Fibroblast of lung (primary cell): ENCODE measurements around the gene RFFL.

Source experiments
- CTCF ChIP-seq, 2 donors: IDR thresholded peaks in 1 of 2; conservative IDR thresholded peaks in 1 of 2; 1 replicate in 1 of 2; 2 replicates in 1 of 2; pipeline ENCODE4 v1.5.1; 2011 to 2012; ENCODE audit warnings: low read length in 2 of 2, control low read depth in 1 of 2, inconsistent platforms in 1 of 2, low read depth in 1 of 2, mild to moderate bottlenecking in 1 of 2
- EZH2 ChIP-seq: IDR thresholded peaks from 2 replicates; pipeline ENCODE4 v1.5.1; 2012; ENCODE audit warnings: low read length, control low read depth, mild to moderate bottlenecking; ENCODE audit errors: missing control alignments

DNA sequence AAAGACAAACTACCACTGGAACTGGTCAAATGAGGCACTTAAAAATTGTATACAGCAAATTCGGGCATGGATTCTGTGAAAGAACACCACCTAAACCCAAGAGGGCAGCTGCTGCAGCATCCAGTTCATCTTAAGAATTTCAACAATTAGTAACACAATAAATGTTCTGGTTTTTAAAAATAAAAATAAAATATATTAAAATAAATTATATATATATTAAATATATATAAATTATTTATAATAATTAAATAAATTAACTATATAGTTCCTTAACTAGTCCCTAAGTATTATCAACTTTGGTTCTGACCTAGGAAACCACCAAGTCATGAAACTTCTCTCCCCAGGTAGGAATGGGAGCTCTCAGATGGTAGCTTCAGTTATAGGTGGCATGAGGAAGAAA, 13.4 kb upstream of the RFFL start:
- TF ChIP-seq CTCF (conservative IDR thresholded peaks at IDR 0.05 in 1 of 2, IDR thresholded peaks at IDR 0.05 in 1 of 2; ENCODE audit: low read depth in 1 of 2, low read length in 2 of 2) (no peak), EZH2 (no peak)
